Stimulated activated CD4-positive, alpha-beta T cell treated with anti-CD3 and anti-CD28 coated beads, Interleukin-1b, Interleukin-23, amount 100 ng/mL, for 24 hours (primary cell): ENCODE measurements around the gene MPHOSPH6.
A peak's percentile ranks its signal among the peaks of the same experiment; 100 is the strongest.
"Not testable (repeated sequence)": the region's sequence is repeated elsewhere in the genome, so short reads cannot be mapped to it uniquely, and the experiment has no call there.

Source experiments
- DNase-seq, 4 experiments: peaks; one replicate each; pipeline ENCODE4 v3.0.0-alpha.2; 2020; ENCODE audit warnings: low read depth in 4 of 4, low spot score in 1 of 4

The MPHOSPH6 gene, protein sequence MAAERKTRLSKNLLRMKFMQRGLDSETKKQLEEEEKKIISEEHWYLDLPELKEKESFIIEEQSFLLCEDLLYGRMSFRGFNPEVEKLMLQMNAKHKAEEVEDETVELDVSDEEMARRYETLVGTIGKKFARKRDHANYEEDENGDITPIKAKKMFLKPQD

DNA sequence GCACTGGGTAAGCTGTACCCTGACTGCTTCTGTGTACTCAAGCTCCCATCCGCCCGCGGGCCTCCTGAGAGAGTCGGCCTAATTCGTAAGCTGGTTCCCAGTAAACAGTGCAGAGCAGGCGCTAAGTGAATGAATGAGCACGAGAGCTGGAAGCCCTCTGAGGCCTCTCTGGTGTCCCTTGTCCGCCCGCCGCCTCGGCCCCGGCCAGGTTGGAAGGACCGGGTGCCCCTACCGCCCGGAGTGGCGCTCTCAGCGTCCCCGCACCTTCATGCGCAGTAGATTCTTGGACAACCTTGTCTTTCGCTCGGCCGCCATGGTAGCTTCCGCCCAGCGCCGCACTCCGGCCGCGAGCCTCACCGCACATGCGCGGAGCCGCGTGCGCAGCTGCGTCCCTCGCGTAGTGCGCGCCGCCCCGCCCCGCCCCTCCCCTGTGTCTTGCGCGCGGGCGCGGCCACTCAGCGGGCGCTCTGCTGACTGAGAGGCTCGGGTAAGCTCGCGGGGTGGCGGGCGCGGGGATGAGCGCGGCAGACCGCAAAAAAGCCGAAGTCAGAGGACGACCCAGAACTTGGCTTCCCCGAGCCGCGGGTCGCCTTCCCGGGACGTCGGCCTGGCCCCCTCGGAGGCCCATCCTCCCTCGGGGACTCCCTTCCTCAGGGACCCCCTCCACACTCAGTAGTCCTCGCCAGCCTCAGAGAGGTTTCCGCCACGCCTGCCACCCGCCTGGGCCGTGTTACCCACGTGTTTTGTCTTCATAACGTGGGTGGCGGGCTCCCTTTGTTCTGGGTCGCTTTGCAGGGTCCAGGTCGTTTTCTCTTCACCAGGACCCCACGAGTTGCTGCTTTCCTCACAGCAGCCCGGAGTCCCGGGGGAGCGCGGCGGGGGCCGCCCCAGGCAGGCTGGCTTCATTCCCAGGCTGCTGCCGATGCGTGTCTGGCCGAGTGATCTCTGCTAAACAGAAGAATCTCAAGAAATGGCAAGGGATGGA lies at the start of gene MPHOSPH6:
MPHOSPH6 (minus strand) TSS at position 364 of the 985 bp plus-strand sequence; CDS start at position 315, 49 bp downstream.
- peak; percentile 80 to 86 (median 83) for DNase-seq

DNA sequence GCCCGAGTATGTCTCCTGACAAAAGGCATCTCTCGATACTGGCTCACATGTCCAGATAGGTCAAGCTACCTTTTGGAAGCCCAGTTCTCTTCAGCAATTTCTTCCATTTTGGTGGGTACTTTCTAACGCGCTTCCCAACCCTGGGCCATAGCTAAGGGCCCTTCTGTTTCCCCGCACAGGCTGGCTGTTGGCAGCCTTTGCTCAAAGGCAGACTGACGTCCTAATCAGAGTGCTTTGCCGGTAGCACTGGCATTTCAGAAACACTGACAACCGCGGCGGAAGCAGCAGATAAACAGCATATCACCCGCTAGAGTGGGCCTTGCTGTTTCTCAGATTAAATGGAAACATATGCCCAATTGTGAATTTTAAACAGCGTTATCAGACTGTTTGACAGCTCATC lies 49.3 kb upstream of the MPHOSPH6 start:
- DNase-seq: no peak

DNA sequence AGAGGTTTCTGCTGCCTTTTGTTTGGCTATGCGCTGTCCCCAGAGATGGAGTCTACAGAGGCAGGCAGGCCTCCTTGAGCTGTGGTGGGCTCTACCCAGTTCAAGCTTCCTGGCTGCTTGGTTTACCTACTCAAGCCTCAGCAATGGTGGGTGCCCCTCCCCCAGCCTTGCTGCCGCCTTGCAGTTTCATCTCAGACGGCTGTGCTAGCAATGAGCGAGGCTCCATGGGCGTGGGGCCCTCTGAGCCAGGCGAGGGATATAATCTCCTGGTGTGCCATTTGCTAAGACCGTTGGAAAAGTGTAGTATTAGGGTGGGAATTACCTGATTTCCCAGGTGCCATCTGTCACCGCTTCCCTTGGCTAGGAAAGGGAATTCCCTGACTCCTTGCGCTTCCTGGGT lies 39.3 kb upstream of the MPHOSPH6 start:
- not testable (repeated sequence) for DNase-seq

DNA sequence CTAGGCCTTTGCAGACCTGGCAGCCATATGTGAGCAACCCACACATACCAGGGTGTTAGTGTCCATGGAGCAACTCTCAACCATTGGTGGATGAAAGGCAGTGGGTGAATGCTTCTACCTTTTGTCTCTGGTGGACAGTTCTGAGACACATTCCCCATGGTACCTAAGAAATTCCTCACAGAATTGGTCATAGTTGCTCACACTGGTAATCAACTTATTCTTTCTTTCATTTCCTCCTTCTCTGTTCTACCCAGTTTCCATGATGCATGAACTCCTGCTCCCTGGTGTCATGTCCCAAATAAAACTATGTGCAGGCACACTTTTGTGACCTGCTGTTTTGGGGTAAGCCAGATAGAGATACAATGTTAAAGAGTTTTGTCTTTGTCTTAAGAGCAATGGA lies 33.2 kb upstream of the MPHOSPH6 start:
- no peak for DNase-seq

DNA sequence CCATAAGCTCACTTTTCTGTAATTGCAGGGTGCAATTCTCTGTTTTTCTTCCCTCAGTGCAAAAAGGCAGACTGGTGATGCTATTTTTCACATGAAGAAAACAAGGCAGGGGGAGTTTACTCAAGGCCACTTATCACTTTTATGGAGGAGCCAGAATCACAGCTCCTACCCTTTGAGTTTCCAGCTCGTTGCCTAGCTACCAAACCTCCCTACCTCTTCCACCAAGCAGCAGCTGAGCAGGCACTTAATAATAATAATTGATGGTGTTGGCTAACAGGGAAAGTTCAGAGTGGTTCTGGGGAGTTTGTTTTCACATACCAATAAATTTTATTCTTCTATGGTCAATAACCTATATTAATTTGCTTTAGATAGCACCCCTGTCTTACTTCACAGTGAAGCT lies 31.9 kb upstream of the MPHOSPH6 start:
- no peak for DNase-seq

DNA sequence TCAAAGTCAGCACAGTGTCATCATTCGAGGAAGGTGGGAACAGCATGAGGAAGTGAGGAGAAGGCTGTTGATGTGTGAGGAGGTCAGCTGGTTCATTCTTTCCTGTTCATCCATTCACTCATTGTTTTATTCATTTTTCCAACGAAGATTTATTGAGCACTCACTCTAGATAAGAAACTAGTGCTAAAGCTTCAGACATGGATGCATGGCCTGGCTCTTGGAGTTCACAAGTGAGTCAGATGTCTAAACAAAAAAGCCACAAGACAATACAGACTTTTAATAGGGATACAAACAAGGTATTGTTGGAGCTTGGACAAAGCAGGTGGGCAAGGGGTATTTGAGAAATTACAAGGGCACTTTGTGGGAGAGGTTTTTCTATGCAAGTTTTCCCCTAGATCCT lies 31.3 kb upstream of the MPHOSPH6 start:
- no peak for DNase-seq

DNA sequence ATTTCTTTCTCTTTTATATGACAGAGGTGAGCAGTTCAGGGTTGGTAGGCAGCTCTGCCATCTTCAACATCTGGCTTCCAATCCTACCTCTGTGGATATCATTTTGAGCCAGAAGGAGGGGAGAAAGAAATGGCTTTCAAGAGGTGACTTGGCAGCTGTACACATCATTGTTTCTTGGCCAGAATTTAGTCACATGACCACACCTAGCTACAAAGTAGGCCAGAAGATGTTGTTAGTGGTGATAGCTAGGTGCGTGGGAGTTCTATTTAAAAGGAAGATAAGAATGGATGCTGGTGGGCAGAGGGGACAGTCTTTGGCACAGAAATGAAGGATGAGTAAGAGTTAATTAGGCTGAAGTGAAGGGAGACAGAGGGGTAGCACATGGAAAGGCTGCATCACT lies 29.2 kb upstream of the MPHOSPH6 start:
- no peak for DNase-seq

DNA sequence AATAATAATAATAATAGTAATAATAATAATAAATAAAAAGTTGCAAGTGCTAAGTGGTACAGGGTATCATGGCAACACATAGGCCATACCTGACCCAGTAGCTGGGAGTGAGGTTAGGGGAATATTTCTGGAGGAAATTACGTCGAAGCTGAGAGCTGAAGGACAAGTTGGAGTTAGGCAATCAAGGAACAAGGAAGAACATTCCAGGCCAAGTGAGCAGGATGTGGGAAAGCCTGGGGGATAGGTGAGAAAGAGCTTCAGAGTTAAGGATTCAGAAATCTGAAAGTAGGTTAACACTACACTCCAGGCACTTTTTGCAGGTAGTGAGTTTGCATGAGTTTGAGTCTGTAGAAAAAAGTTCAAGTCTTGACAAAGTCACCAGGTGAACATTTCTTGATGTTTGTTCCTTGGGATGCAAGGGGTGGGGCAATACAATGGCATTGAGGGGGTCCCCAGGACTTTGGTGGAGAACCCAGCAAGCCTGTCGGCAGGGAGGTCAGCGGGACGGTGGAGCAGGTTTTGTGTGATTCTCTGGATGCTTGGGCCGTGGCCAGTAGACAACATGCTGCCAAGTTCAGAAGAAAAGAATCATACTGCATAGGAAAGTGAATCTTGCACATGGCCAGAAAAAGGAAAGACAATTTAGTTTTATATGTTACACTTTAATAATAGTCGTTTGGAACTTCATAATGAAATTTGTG lies 27.7 kb upstream of the MPHOSPH6 start:
- DNase-seq: no peak

DNA sequence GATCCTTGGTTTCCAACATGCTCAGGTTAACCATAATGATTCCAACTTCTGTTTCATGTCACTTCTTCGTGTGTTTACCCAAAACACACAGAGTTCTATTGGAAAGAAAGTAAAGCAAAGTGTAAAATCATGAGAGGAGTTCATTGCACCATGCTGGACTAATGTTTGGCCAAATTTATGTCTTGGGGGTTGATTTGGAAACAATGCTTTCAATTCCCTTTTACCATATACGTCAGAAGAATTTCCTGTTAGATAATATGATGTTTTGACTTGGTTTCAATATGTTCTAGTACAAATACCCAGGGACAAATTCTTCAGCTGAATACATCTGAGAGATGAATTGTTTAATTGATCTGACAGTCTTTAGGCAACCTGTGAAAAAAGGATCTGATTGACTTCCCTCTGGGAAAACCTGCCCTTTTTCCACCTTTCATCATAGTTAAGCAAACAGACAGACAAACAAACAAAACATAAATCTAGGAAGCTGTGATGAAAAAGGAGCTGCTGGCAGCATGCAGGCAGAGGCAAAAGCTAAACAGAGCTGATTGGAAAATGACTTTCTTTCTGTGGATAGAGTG lies 26.0 kb upstream of the MPHOSPH6 start:
- no peak for DNase-seq

DNA sequence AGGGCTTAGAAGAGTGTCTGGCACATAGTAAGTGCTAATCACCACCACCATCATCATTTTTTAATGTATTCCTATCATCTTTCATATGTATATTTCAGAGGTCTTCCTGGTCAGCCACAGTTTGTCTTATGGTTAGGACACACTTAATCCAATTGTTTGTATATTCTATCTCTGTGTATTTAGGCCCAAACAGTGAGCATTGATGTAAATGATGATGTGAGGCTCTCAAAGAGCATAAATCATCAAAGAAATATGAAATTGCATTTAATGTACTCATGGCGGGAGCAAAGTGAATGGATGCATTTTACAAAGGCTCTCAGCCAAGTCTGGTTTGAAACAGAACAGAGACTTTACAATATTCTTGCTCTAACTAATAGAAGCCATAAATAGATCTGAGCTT lies 24.1 kb upstream of the MPHOSPH6 start:
- DNase-seq: no peak

DNA sequence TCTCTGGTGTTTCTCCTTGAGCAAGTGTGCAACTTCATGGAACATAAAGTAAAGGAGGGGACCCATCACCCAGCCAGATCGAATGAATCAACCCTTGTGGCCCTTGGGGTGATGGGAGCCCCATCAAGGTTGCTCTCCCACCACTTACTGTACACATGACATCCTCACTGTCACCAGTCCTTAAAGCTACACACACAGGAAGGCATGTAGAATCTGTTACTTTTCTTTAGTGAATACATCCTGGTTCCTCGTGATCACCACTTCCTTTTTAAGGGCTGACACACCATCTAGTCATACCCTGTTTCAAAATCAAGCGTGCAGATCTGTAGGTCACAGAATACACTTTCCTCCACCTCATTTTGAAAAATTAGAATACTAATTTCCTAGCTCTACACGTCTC lies 22.6 kb upstream of the MPHOSPH6 start:
- DNase-seq: peak in 2 of 4 experiments; percentile 13 to 14

DNA sequence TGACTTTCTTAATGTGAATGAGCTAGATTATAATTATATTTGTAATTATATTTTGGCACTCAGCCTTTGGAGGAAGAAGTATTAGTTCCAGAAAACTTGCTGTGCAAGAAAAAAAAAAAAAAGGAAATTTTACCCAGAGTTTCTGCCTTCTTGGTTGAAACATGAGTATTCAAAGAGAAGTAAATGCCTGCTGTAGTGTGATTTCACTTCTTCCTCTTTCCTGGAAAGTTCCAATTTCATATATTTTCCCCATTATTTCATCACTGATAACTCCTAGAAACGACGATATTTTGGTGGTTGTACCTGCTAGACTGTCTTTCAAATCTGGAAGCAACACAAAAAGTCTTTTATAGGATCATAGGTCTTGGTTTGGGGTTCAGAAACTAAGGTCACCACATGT lies 20.4 kb upstream of the MPHOSPH6 start:
- no peak for DNase-seq

DNA sequence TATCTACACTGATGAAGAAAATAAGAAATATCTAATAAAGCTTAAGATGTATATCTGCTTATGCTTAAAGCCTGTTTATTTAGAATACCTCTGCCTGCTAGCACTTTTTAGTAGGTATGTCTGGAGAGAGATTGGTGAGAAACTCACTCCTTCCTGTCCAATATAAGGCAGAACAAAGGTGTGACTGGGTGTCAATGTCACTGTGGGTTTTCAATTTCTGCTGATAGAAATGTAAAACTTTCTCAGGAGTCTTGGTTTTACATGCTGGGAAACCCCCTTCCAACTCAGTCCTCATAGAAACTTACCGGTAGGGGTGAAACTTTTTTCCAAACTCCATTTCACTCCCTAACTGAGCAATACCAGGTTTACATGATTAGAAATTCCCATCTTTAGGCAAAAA lies 17.8 kb upstream of the MPHOSPH6 start:
- no peak for DNase-seq

DNA sequence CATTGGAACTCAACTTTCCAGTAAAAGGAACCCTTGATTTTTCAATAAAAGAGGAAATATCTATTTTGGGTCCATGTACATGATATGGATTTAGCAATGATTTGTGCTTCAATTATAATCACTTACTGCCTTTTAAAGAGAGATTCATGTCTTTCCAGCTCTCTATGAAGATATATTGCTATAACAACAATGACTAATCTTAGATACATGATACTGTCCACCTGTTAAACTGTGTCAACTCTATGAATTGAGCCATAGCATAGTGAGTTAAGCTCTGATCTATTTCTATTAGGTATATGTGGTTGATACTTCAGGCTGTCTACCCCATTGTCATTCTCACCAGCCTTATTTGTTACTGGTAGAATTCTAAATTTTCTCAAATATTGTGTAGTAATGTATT lies 15.0 kb upstream of the MPHOSPH6 start:
- DNase-seq: no peak

DNA sequence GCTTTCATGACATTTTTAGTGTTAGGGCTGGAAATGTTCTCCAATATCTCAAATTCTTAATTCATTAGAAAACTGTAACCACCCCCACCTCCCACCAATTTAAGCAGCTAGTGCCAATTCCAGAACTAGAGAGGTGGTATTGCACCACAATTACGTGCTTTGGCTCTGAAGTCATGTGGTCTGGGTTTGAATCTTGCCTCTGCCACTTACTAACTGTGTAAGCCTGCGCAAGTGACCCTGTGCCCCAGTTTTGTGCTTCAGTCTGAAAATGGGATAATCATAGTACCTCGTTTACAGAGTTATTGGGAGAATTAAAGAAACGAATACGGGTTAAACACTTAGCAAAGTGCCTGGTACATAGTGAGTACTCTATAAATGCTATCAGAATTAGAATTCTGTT lies 14.2 kb upstream of the MPHOSPH6 start:
- DNase-seq: no peak

DNA sequence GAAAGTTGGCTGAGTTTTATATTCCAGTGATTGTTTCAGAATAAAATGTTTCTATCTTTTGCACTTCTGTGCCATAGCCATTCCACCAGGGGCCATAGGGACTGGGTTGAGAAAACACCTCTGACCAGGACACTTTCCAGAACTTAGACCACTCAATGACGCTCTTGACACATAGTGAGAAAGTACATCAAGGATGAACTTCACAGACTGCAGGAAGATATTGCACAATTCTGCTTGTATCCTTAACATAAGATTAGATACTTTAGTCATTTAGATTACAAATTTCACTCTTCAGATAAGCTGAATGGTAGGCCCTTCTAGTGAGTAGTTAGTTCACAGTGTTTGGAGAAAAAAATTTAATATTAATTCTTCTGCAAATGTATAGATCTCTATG lies 13.0 kb upstream of the MPHOSPH6 start:
- no peak for DNase-seq

DNA sequence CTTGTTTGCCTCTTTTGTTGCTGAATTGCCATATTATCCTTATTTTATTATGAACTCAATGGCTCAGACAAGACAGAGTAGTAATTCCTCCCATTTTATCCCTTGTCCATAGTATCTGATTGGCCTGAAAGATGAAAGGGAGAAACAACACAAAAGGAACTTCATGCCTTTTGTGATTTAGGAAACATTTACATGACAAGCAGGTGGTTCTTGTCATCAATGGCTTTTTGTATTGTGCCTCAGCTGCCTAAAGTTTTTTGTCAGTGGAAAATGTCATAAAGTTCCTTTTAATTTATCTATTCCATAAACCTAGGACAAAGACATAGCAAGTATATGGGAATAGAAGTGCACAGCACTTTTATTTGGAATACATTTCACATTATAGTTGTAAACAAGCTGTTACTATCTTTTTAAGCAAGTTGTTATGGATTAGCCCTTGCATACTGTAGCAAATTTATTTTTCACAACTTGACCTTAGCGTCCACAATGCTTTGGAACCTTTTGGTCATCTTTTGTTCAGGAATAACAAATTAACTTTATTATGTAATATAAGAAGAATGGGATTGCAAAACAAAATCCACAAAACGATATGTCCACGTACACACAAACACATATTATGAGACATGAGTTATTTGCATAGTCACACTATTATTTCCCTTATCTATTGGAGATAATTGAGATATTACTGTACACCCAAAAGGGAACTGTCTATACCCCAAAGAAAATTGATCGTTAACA lies 12.4 kb upstream of the MPHOSPH6 start:
- DNase-seq: no peak

DNA sequence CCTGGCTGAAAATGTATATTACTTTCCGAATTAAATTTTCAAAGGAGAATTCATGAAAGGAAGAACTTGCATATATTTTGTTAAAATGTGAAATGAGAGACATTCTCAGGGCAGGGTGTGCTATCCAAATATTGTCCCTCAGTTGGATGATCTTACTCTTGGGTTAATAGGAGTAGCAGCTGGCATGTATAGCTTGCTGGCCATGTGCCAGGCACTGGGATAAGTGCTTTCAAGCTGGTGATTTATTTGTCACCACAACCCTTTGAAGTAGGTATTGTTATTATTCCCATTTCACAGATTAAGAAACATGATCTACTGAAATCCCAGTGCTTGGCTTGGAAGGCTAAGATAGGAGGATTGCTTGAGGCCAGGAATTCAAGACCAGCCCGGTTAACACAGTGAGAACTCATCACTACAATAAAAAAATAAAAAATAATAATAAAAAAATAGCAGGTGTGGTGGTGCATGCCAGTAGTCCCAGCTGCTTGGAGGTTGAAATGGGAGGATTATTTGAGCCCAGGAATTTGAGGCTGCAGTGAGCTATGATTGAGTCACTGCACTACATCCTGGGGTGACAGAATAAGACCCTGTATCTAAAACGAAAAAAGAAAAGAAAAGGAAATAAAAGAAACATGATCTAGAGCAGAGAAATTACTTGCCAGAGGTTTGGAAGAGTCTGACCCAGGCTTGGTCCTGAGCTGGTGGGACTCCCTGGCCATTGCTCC lies 11.6 kb upstream of the MPHOSPH6 start:
- no peak for DNase-seq

DNA sequence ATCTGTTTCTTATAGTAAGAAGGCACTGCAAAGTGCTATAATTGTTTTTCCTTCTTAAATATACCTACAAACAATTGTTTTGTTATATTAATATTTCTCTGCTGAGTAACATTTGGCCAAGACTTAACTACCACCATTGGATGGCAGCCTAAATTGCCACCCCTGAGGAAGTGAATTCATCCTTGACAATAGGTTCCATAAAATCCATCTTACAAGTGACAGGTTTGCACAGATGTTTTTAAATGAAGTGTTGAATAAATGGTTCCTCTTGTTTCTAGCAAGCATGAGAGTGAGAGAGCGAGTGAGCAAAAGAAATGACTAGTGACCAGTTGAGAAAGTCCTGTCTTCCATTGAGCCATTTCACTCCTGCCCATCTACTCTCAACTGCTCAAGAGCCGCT lies 8.3 kb upstream of the MPHOSPH6 start:
- no peak for DNase-seq

DNA sequence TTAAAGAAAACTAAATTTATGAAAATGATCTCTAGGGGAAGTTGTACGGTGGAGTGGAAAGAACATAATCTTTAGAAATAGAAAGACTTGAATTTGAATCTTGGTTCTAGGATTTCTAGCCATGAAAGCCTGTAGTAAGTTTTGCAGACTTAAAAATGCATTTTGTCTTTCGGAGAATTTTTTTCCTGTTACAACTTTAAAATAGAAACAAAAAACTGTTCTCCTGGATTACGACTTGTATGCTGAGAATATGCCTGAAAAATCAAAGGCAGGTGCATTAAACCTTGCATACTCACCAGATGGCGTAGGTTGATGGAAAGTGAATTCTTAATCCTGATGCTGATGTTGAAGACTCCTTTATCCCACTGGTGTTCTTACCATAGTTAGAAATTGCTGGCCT lies 7.5 kb upstream of the MPHOSPH6 start:
- DNase-seq: no peak
